ENCODE measurements around the gene IGIP. TPM values are rescaled to one million over a fixed set of nuclear protein-coding genes. Genes with fewer than 3 reads are reported as not detected.

The IGIP gene
- total RNA-seq, 3 donors from 2014 or later (not counting 1 experiment from before 2014, with no cell fraction given), result 2.2 to 4.0 (median 4.0) TPM

GRCh38 chr5:140162781-140163180 is 37.0 kb downstream of the IGIP start:
- intact Hi-C loops (cut with micrococcal nuclease), result no loop called here
- Mint-ChIP-seq H3K9me3 (no peaks in the 10 kb centered on the region), H3K4me3 (no peak overlapping the region), H3K27ac (no peak overlapping the region), H3K4me1 (no peaks in the 10 kb centered on the region), H3K27me3 (ENCODE audit: low read depth in 2 of 2) (peaks cover 2 to 7% of the 10 kb centered on the region in 2 donors), H3K36me3 (no peaks in the 10 kb centered on the region)
- Histone ChIP-seq H3K36me3 (ENCODE audit: control insufficient read depth, insufficient read depth, low read length) (no peaks in the 10 kb centered on the region), H3K4me1 (ENCODE audit: control insufficient read depth, insufficient read depth, low read length) (no peaks in the 10 kb centered on the region), H3K9me3 (ENCODE audit: control insufficient read depth, insufficient read depth, low read length) (no peaks in the 10 kb centered on the region), H3K27me3 (ENCODE audit: control insufficient read depth, insufficient read depth, low read length) (no peaks in the 10 kb centered on the region), H3K4me3 (ENCODE audit: low read length) (no peak overlapping the region), H3K27ac (ENCODE audit: low read length) (no peak overlapping the region)
- 83% methylated on average over 5 of the region's 5 CpGs for WGBS (ENCODE audit: insufficient coverage)
- TF ChIP-seq CTCF (IDR thresholded peaks at IDR 0.05), result no peak
- no peak for ATAC-seq
- DNase-seq, result no peak

- no peaks in the 10 kb centered on the region for H3K36me3 ChIP-seq (ENCODE audit: control insufficient read depth, insufficient read depth, low read length)
- no peak for ATAC-seq
- intact Hi-C loops (cut with micrococcal nuclease), result no loop called here
- no peak overlapping the region for H3K4me3 ChIP-seq (ENCODE audit: low read length)
- Mint-ChIP-seq H3K27ac (no peak overlapping the region), H3K9me3 (no peaks in the 10 kb centered on the region), H3K36me3 (no peaks in the 10 kb centered on the region), H3K4me1 (no peaks in the 10 kb centered on the region), H3K4me3 (no peak overlapping the region), H3K27me3 (ENCODE audit: low read depth in 2 of 2) (peaks cover 2 to 7% of the 10 kb centered on the region in 2 donors)
- no peak for DNase-seq
- TF ChIP-seq CTCF (IDR thresholded peaks at IDR 0.05), result no peak
- H3K4me1 ChIP-seq (ENCODE audit: control insufficient read depth, insufficient read depth, low read length), result no peaks in the 10 kb centered on the region
- WGBS (ENCODE audit: insufficient coverage), result 89% methylated on average over 5 of the region's 5 CpGs
- no peaks in the 10 kb centered on the region for H3K27me3 ChIP-seq (ENCODE audit: control insufficient read depth, insufficient read depth, low read length)
- no peaks in the 10 kb centered on the region for H3K9me3 ChIP-seq (ENCODE audit: control insufficient read depth, insufficient read depth, low read length)
- H3K27ac ChIP-seq (ENCODE audit: low read length), result no peak overlapping the region
These were observed 39.6 kb downstream of the IGIP start for GRCh38 chr5:140165101-140165922.

GRCh38 chr5:140165923-140166270 is 40.2 kb downstream of the IGIP start:
- TF ChIP-seq CTCF (IDR thresholded peaks at IDR 0.05), result no peak

GRCh38 chr5:140166911-140167310 is 41.2 kb downstream of the IGIP start:
- no peak for DNase-seq
- intact Hi-C loops (cut with micrococcal nuclease), result no loop called here
- Histone ChIP-seq H3K27me3 (ENCODE audit: control insufficient read depth, insufficient read depth, low read length) (no peaks in the 10 kb centered on the region), H3K4me1 (ENCODE audit: control insufficient read depth, insufficient read depth, low read length) (no peaks in the 10 kb centered on the region), H3K9me3 (ENCODE audit: control insufficient read depth, insufficient read depth, low read length) (no peaks in the 10 kb centered on the region), H3K4me3 (ENCODE audit: low read length) (no peak overlapping the region), H3K36me3 (ENCODE audit: control insufficient read depth, insufficient read depth, low read length) (no peaks in the 10 kb centered on the region), H3K27ac (ENCODE audit: low read length) (no peak overlapping the region)
- no peaks in the 10 kb centered on the region for H3K9me3 Mint-ChIP-seq
- no peak for ATAC-seq
- H3K27me3 Mint-ChIP-seq (ENCODE audit: low read depth in 2 of 2), result peaks cover 2 to 7% of the 10 kb centered on the region in 2 donors
- H3K4me3 Mint-ChIP-seq, result no peak overlapping the region
- H3K4me1 Mint-ChIP-seq, result no peaks in the 10 kb centered on the region
- H3K27ac Mint-ChIP-seq, result no peak overlapping the region
- H3K36me3 Mint-ChIP-seq, result no peaks in the 10 kb centered on the region
- no peak for TF ChIP-seq CTCF (IDR thresholded peaks at IDR 0.05)

More at GRCh38 chr5:140165923-140166270, 40.2 kb downstream of the IGIP start:
- Histone ChIP-seq H3K4me1 (ENCODE audit: control insufficient read depth, insufficient read depth, low read length) (no peaks in the 10 kb centered on the region), H3K9me3 (ENCODE audit: control insufficient read depth, insufficient read depth, low read length) (no peaks in the 10 kb centered on the region), H3K4me3 (ENCODE audit: low read length) (no peak overlapping the region), H3K27ac (ENCODE audit: low read length) (no peak overlapping the region), H3K27me3 (ENCODE audit: control insufficient read depth, insufficient read depth, low read length) (no peaks in the 10 kb centered on the region), H3K36me3 (ENCODE audit: control insufficient read depth, insufficient read depth, low read length) (no peaks in the 10 kb centered on the region)
- 73% methylated on average over 4 of the region's 4 CpGs for WGBS (ENCODE audit: insufficient coverage)
- no peaks in the 10 kb centered on the region for H3K9me3 Mint-ChIP-seq
- no peak overlapping the region for H3K4me3 Mint-ChIP-seq
- no peaks in the 10 kb centered on the region for H3K4me1 Mint-ChIP-seq
- peaks cover 2 to 7% of the 10 kb centered on the region in 2 donors for H3K27me3 Mint-ChIP-seq (ENCODE audit: low read depth in 2 of 2)
- no peaks in the 10 kb centered on the region for H3K36me3 Mint-ChIP-seq
- DNase-seq (no peak), ATAC-seq (no peak)
- intact Hi-C loops (cut with micrococcal nuclease), result no loop called here
- H3K27ac Mint-ChIP-seq, result no peak overlapping the region
